ENCODE results near the gene FHOD1. TPM values are rescaled to one million over a fixed set of nuclear protein-coding genes. Genes with fewer than 3 reads are reported as not detected.
A peak's percentile ranks its signal among the peaks of the same experiment; 100 is the strongest.

The FHOD1 gene
- total and polyA plus RNA-seq, 2 of the 13 experiments (the other 11 are each of a cell fraction or from before 2014, with no cell fraction given), result 20.0 to 20.8 TPM

- TF ChIP-seq MED1 (CRISPR knock-in tag; IDR thresholded peaks at IDR 0.05), result 0 out of 2 replicates have a peak, but pooled peaks have one; percentile 63
- TF ChIP-seq IRX3 (CRISPR knock-in tag; IDR thresholded peaks at IDR 0.05; ENCODE audit: borderline replicate concordance, low read depth), result peak; percentile 77; the same call in 1 of the 2 replicates
- TF ChIP-seq ZFP90 (CRISPR knock-in tag; IDR thresholded peaks at IDR 0.05; ENCODE audit: borderline replicate concordance), result no peak; the same call in 1 of the 2 replicates
- no peak for TF ChIP-seq ATRX (CRISPR knock-in tag; IDR thresholded peaks at IDR 0.05; ENCODE audit: borderline replicate concordance)
- TF ChIP-seq REL (CRISPR knock-in tag; conservative IDR thresholded peaks at IDR 0.05), result no peak
- 0 out of 2 replicates have a peak, but pooled peaks have one; percentile 49 for TF ChIP-seq ZBTB34 (CRISPR knock-in tag; IDR thresholded peaks at IDR 0.05)
- 0 out of 2 replicates have a peak, but pooled peaks have one; percentile 71 for TF ChIP-seq MATR3 (CRISPR knock-in tag; IDR thresholded peaks at IDR 0.05)
- TF ChIP-seq ZNF367 (CRISPR knock-in tag; IDR thresholded peaks at IDR 0.05; ENCODE audit: borderline replicate concordance), result no peak
- peak; percentile 45 for TF ChIP-seq CTCF (CRISPR knock-in tag; IDR thresholded peaks at IDR 0.05)
- peak; percentile 49; the same call in 1 of the 2 replicates for TF ChIP-seq HOMEZ (CRISPR knock-in tag; IDR thresholded peaks at IDR 0.05; ENCODE audit: low read depth)
- no peak for TF ChIP-seq ZNF296 (CRISPR knock-in tag; conservative IDR thresholded peaks at IDR 0.05)
- peak; percentile 90; the same call in 1 of the 2 replicates for TF ChIP-seq YEATS4 (CRISPR knock-in tag; IDR thresholded peaks at IDR 0.05; ENCODE audit: borderline replicate concordance)
- TF ChIP-seq RNF219 (CRISPR knock-in tag; IDR thresholded peaks at IDR 0.05), result no peak
- TF ChIP-seq PAX8 (CRISPR knock-in tag; IDR thresholded peaks at IDR 0.05; ENCODE audit: borderline replicate concordance), result peak; percentile 46; the same call in 1 of the 2 replicates
- TF ChIP-seq ZNF747 (CRISPR knock-in tag; IDR thresholded peaks at IDR 0.05; ENCODE audit: borderline replicate concordance), result no peak; the same call in 1 of the 2 replicates
- TF ChIP-seq PHF5A (CRISPR knock-in tag; IDR thresholded peaks at IDR 0.05; ENCODE audit: low read depth, unreplicated experiment), result no peak
- no peak for TF ChIP-seq SP140L (CRISPR knock-in tag; IDR thresholded peaks at IDR 0.05; ENCODE audit: borderline replicate concordance)
- 0 out of 2 replicates have a peak, but pooled peaks have one; percentile 4 for TF ChIP-seq GATA4 (IDR thresholded peaks at IDR 0.05; ENCODE audit: borderline replicate concordance, low read depth)
- TF ChIP-seq MAFF (IDR thresholded peaks at IDR 0.05; ENCODE audit: low read depth, low read length), result no peak
These were observed 63.4 kb downstream of the FHOD1 start, which contains the start of gene MATCAP1 (continued) for GRCh38 chr16:67183627-67184452.
